Measurements from ENCODE around the gene EPS8.

The EPS8 gene

DNA sequence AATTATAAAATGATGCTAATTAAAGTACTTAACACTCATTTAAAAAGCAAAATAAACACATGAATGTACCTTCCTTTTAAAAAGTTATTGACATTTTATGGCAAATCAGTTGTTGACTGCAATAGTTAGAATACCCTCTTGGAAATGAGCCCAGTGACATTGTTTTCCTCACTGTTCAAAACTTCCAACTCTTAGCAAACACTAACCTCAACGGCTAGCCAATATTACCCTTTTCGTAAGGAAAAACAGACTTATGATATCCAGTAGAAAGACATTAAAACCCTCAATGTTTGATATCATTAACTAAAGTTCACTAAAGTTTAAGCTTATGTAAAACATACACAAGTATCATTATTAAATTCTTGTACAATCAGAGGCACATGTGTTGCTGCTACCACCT is 83.6 kb downstream of the EPS8 start:
- DNase-seq (ENCODE audit: low read depth, low spot score), result no peak
- no peak overlapping the region for H3K4me3 ChIP-seq (ENCODE audit: low read length)

DNA sequence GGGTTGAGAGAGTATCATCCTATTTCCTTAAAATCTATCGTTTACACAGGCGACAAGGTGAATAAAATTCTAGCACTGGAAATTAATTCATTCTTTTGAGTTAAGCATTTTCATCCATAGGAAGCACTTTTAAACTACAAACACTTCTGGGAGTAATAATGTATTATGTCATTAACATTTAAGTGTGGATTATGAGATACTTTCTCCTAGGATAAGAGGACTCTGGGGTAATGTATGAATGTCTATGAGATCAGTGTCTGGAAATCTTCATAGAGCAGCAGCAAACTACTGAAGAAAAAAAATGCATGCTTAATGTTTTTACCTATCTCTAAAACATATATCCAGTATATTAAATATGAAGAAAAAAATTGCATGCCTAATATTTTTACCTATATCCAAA is 86.9 kb downstream of the EPS8 start:
- DNase-seq (ENCODE audit: low read depth, low spot score), result no peak
- H3K4me3 ChIP-seq (ENCODE audit: low read length), result no peak overlapping the region

DNA sequence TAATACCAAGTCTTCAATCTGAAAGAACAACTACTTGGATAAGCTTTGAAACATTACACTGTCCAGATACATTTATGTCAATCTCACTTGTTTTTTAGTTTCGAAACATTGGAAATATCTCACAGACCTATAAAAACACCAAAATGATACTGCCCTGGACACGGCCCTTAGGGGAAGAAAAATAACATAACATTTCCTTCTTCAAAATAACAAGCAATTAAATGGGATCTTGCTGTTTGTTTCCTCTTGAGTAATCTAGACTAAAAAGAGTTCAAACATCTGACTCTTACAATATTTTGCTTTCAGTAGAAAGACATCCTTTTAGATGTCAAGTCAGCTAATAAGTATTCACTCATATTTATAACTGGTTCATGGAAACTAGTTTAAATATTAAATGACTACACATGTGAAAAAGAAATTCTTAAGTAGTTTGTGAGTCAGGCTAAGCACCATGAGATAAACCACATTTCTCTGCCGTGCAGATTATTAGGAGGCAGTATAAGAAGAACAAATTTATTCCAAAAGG is 87.5 kb downstream of the EPS8 start:
- H3K4me3 ChIP-seq (ENCODE audit: low read length), result no peak overlapping the region
- no peak for DNase-seq (ENCODE audit: low read depth, low spot score)

DNA sequence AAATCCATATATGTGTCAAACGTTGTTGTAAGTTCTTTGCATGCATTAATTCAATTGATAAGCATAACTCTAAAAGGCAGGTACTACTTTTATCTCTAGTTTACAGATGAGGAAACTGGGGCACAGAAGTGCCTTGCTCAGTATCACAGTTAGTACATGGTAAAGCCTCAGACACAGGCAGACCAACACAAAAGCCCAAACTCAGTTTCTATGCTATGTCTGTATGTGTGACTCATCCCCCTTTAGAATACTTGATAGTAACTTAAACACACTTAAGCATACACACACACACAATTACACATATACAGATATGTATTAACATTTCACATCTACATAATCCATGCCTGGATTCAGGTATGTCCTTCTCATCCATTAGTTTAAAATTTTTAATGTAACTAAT is 88.0 kb downstream of the EPS8 start:
- H3K4me3 ChIP-seq (ENCODE audit: low read length), result no peak overlapping the region
- DNase-seq (ENCODE audit: low read depth, low spot score), result no peak

DNA sequence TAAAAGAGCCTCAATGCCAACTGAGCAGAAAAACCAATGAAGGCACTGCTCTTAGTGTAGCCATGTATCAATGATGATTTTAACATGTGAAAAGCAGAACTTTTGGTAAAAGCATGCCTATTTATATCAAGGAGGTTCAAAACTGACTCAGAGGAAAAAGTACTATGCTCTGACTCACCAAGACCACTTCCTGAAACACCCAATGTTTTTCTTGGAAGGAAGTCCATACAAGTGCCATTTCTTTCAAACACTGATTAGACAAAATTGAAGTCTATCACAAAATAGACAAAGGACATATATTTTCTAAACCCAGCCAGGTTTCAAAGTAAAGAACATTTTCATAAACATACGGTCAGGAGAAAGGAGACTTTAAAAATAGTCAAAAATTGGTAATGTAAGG is 88.6 kb downstream of the EPS8 start:
- no peak overlapping the region for H3K4me3 ChIP-seq (ENCODE audit: low read length)
- DNase-seq (ENCODE audit: low read depth, low spot score), result no peak

DNA sequence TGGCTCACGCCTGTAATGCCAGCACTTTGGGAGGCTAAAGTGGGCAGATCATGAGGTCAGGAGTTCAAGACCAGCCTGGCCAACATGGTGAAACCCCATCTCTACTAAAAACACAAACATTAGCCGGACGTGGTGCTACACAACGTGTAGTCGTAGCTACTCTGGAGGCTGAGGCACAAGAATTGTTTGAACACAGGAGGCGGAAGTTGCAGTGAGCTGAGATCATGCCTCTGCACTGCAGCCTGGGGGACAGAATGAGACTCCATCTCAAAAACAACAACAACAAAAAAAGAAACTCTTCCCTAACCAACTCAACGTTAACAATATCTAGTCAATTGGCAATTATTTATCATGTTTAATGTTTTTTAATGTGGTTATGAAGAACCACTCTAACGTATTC is 89.3 kb downstream of the EPS8 start:
- H3K4me3 ChIP-seq (ENCODE audit: low read length), result no peak overlapping the region
- no peak for DNase-seq (ENCODE audit: low read depth, low spot score)

DNA sequence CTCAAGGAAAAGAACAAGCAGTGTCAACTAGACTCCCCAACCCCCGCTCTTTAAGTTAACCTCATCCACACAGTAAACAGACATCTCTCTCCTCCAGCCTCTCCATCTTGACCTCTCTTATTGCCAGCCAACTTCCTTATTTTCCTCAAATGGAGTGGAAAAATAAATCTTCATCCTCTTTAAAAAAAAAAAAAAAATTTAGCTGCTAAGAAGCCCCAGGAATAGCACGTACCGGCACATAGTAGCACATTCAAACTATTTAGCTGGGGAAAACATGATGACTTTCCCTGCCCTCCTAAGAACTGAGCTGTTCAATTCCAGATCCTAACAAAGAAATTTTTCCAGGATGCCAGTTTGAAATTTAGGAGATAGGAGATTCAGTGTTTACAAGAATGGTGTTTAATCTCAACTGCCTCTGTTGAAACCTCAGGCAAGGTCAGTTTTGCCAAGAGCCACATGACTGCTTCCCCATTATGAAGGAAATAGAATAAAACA is 90.8 kb downstream of the EPS8 start:
- DNase-seq (ENCODE audit: low read depth, low spot score), result no peak
- no peak overlapping the region for H3K4me3 ChIP-seq (ENCODE audit: low read length)

DNA sequence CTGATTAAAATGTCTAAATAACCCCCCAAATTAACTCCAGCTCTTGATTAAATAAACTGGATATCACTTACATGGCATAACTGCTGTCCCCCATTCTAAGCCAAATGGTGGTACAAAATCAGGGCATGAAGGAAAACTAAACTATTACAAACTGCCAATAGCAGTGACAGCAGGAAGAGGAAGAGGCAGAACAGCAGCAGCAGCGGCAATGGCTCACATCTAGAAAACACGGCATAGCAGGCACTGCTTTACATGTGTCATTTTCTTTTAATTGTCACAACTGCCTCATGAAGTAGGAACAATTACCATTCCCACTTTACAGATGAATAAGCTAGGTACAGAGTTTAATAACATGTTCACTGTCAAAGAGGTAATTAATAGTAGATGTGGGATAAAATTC is 92.0 kb downstream of the EPS8 start:
- no peak for DNase-seq (ENCODE audit: low read depth, low spot score)

DNA sequence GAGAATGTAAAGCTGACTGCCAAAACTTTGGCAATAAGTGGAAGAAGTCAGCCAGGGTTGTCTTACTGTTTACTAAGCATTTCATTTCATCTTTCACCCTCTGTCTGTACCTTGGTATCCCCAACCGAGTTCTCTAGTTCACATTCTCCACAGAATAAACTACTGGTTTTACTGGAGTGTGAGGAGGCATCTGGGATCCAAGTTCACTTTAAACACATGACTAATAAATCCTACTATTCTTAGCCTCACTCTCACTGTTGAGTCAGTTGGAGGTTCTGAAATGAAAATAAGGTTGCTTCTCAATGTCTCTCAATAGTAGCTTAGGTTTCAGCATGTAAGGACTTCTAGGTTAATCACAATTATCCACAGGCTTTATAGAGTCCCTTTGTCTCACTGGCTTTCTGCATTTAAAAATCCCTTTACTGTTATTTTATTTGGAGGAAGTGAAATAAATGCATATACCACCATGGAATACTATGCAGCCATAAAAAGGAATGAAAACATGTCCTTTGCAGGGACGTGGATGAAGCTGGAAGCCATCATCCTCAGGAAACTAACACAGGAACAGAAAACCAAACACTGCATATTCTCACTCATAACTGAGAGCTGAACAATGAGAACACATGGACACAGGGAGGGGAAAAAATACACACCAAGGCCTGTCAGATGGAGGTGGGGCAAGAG is 95.8 kb downstream of the EPS8 start:
- H3K4me3 ChIP-seq (ENCODE audit: low read length), result no peak overlapping the region

More for the DNA sequence above, 92.0 kb downstream of the EPS8 start:
- H3K4me3 ChIP-seq (ENCODE audit: low read length), result no peak overlapping the region

DNA sequence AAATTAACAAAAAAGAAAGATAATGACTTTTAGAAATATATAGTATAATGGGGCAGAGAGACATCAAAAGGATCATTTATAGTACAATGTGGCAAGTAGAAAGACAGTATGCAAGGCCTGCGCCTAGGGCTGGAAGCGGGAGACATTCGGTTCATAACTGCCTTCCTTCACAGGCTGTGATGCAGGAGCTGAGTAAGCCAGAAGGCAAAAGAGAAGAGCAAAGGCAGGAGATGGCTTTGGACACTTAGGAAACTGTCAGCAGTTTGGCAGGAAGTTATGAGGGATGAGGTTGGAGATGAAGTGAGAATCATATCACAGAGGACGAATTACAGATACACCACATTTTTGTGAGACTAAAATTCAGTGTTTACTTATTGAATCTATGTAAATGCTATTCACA is 97.8 kb downstream of the EPS8 start:
- no peak for DNase-seq (ENCODE audit: low read depth, low spot score)
- H3K4me3 ChIP-seq (ENCODE audit: low read length), result no peak overlapping the region

More for the DNA sequence above, 95.8 kb downstream of the EPS8 start:
- no peak for DNase-seq (ENCODE audit: low read depth, low spot score)

DNA sequence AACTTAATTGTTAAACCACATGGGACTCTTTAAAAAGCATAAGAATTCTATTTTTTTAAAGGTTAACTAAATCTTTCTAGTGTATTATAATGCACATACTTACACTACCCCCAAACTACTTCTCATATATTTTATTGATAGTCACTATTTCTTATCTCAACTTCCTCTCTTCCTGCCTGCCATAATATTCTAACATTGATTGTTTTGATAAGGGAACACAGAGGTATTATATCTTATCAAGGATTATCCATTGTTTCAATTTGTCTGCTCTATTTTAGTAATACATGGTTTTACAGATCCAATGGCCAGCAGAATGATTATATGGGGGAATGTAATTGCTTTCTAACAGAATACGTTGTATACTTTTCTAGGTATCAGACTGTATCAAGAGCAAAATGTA is 98.9 kb downstream of the EPS8 start:
- no peak for DNase-seq (ENCODE audit: low read depth, low spot score)

DNA sequence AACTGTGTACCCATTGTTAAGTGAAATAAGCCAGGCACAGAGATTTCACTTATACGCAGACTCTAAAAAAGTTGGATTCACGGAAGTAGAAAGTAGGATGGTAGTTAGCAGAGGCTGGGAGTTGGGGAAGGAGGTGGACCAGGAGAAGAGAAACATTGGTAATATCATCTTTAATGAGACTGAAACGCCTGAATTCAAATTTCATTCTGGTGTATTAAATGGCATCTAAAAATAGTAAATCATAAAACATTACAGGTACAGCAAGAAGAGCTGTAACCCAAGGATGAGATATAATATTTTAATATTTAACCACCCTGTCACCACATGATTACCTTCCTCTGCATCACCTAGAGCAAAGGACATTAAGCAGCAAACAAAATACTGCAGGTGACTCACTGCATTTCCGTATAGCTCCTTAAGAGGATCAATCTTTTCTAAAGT is 99.4 kb downstream of the EPS8 start:
- no peak for DNase-seq (ENCODE audit: low read depth, low spot score)
- no peak overlapping the region for H3K4me3 ChIP-seq (ENCODE audit: low read length)

More for the DNA sequence above, 98.9 kb downstream of the EPS8 start:
- no peak overlapping the region for H3K4me3 ChIP-seq (ENCODE audit: low read length)

DNA sequence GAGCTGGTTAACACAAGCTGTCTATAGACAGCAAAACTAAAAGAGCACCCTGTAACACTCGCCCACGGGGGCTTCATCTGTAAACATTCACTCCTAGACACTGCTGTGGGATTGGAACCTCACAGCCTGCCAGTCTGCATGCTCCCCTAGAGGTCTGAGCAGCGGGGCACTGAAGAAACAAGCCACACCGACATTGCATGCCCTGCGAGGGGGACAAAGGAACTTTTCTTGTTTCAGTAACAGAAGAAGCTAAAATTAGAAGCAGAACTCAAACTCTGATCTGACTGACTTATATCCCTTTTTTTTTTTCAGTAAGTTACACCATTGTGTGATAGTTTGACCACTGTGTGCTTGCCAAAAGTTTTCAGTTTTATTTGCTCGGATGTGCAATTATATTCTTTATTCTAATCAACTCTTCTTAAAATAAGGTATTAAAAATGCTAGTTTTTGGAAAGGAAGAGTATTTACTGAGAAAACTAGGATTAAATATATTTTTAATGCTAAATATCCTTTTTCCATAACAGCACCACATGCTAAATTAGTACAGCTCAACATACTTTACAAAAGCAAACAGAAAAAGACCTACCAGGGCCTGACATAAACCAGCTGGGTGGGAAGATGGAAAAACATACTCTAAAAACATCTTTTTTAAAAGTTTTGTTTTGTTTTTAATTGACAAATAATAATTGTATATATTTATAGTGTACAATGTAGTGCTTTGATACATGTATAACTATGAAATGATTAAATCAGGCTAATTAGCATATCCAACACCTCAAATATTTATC is 100.2 kb downstream of the EPS8 start:
- H3K4me3 ChIP-seq (ENCODE audit: low read length), result no peak overlapping the region
- no peak for DNase-seq (ENCODE audit: low read depth, low spot score)

DNA sequence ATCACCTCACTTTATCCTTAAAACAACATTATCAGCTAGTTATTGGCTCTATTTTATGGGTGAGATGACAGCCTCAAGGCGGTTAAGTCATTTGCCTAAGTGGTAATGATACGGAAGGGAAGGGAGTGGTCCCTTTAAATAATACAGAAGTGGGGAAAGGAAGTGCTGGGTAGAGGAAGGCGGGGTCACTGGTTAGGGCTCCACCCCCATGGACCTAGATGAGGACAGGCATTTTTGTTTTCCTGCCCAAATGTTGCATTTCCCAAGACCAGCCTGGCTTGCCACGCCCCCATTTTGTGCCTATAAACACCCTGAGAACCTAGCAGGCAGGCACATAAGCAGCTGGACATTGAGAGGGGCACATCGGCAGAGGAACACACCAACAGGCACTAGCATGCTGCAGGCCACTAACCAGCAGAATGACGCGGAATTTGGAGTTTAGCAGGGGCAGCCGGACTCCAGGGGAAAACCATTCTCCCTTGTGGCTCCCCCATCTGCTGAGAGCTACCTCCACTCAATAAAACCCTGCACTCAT is 100.9 kb downstream of the EPS8 start:
- H3K4me3 ChIP-seq (ENCODE audit: low read length), result no peak overlapping the region
- no peak for DNase-seq (ENCODE audit: low read depth, low spot score)

DNA sequence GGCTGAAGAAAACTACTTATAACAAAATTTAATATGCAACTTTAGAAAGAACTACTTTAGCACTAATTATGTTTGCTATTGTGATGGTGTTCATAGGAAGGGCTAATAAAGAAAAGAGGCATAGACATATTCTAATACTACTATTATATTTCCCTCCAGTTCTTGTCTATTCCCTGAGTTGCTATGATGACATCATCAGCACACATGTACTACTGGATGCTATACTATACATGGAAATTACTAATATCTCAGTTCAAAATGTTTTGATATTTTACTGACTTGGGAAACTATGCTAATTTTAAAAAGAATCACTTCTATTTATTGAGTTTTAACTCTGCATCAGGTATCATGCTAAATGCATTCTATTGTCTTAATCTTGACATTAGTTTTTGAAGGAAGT is 101.6 kb downstream of the EPS8 start:
- DNase-seq (ENCODE audit: low read depth, low spot score), result no peak
- no peak overlapping the region for H3K4me3 ChIP-seq (ENCODE audit: low read length)

DNA sequence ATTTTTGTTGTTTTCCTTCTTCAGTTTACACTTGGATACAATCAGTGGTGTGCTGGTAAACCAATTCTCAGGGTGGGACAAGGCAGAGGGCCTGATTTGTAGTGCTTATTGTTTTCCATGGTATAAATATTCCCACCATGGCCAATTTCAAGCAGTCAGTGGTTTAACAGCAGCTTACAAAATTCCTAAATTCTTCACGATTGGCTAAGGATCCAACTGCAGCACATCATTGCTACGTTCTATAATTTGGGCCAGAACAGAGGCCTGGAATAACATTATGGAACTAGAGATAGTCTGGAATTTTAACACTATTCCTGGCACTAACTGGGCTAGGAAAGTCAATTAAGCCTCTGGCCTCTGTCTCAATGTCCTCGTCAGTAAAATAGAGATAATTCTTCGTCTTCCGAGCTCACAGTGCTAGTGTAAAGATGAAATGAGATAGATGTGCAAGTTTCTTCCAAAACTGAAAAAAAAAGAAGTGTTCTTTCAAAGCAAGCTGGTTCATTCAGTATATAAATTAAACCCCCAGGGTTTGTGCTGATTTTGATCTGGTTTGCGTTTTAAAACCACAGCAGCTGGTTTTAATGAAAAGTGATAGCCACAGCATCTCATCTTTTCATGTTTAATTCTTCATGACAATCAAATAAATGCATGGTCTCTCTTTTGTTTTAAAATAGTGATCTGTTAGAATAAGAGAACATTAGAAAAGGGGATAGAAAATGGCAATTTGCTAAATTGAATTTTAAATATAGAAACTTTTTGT is 104.1 kb downstream of the EPS8 start:
- peak; percentile 8 for DNase-seq (ENCODE audit: low read depth, low spot score)
- H3K4me3 ChIP-seq (ENCODE audit: low read length), result no peak overlapping the region

DNA sequence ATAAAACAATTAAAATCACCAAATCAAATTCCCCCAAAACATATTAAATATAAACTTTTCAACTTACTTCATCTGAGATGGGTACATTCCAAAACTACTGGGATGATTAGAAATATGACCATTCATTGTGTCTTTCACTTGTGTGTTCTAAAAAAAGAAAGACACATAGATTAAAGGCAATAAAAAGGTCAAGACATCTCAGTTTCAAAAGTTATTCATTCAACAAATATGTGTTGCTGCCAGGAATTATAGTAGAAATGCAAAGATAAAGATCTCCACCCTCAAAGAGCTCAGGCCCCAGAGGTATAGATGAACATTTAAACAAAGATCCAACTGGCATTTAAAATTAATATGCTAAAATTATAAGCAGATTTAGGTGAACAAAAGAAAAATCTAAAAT is 106.4 kb downstream of the EPS8 start:
- H3K4me3 ChIP-seq (ENCODE audit: low read length), result no peak overlapping the region
- DNase-seq (ENCODE audit: low read depth, low spot score), result no peak

DNA sequence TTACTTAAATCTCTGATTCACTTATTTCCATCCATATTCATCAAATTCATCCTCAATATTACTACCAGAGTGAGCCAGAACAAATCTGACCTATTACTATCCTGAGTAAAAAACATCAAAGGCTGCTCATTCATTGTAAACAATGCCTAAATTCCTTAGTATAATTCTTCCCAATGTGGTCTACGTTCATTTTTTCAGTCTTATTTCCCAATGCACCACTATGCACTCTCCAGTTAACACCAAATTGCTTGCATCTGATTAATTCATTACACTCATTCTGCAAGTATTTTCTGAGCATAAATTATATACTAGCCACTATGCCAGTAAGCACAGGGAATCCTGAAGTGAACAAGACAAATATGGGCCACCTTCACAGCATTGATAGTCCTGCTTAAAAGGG is 110.0 kb downstream of the EPS8 start:
- H3K4me3 ChIP-seq (ENCODE audit: low read length), result no peak overlapping the region
- DNase-seq (ENCODE audit: low read depth, low spot score), result no peak

DNA sequence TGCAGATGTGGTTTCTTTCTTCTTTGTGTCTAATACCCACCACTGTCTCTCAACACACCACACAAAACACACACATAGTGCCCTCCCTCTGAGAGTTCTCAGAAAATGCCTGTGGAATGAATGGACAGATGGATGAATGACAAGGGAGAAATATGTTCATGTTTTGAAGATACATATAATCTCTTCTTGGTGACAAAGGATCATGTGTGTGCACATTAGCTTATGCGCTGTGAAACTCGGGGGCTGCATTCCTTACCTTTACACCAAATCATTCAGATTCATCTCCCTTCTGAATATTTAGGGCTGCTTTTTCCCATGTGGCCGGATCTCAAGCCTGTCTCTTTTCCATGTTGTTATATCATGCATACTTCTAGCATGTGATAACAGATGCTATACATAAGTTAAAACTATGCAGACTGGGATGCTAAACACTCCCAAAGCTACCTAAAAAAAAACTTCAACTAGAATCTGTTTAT is 111.4 kb downstream of the EPS8 start:
- no peak for DNase-seq (ENCODE audit: low read depth, low spot score)
- no peak overlapping the region for H3K4me3 ChIP-seq (ENCODE audit: low read length)
